Stimulated activated CD8-positive, alpha-beta memory T cell treated with anti-CD3 and anti-CD28 coated beads, Interleukin-2, amount 100 ng/mL, for 1 hour (primary cell): Measurements from ENCODE around the gene KLK3.

Experiments
- DNase-seq, 2 donors: peaks; one replicate each; pipeline ENCODE4 v3.0.0-alpha.2; 2020; ENCODE audit warnings: low read depth in 2 of 2

The KLK3 gene

DNA sequence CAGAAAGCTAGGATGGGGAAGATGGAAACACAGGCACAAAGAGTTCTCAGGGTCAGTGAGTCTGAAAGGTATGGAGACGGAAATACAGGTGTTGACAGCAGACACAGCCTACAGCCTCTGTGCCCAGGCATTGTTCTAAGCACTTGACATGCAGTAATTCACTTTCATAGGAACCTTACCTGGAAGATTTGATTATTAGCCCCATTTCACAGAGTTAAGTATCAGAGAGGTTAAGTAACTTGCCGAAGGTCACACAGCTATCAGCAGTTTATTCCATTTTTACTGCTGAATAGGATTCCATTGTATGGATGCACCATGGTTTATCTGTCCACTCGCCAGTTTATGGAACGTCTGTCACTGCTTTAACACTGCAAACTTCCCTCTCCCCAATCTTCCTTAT lies 43.3 kb downstream of the KLK3 start:
- DNase-seq, result no peak

DNA sequence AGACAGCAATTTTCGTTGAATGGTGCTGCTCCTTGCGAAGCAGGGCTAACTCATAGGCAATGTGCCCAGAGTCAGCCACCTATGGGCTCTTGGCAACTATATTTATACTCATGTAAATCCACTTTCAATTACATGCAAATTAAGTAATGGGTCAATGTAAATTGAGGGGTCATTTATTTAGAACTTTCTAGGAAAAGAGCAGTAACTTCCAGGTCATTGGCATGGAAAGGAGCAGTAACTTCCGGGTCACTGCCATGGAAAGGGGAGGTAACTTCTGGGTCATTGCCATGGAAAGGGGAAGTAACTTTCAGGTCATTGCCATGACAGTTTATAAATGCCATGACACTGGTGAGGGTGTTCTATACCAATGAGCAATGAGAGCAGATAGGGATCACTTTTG lies 44.9 kb downstream of the KLK3 start:
- no peak for DNase-seq

DNA sequence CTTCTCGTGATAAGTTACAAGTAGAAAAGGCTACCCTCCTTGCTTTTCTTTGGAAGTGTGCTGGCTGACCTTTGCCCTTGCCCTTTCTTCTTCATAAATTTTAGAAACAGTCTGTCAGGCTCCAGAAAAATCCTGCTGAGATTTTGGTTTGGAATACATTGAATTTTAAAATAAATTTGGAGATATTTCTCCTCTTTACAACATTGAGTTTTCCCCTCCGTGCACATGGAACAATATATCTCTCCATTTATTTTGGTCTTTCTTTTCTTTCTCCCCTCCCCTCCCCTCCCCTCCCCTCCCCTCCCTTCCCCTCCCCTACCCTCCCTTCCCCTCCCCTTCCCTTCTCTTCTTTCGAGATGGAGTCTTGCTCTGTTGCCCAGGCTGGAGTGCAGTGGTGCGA lies 47.9 kb downstream of the KLK3 start:
- DNase-seq, result no peak

DNA sequence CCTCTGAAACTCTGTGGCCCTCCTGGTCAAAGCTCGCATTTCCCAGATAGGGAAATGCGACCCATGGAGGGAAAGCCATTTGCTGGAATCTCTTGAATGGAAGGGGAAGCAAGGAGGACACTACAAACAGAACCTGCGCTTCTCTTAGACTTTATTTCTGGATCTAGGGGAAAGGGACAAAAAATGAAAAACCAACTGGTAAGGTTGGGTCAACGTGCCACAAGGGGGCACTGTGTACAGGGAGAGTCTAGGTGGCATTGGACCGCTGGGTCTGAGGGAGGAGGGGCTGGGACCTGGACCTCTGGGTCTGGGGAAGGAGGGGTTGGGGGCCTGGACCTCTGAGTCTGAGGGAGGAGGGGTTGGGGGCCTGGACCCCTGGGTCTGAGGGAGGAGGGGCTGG lies 51.5 kb downstream of the KLK3 start:
- peak in 1 of 2 donors; percentile 12 for DNase-seq

DNA sequence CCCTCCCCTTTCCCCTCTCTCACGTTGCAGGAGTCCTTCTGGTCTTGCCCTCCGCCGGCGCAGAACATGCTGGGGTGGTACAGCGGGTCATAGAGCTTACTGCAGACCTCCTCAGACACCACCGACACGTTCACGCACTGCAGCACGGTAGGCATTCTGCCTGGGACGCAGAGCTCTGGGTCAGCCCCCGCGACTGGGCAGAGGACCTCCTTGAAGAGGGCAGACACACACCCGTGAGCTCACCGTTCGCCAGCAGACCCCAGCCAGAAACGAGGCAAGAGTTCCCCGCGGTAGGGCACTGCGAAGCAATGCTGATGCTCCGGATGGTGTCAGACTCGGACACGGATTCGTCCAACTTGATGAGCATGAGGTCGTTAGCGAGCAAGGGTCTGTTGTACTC lies 53.6 kb downstream of the KLK3 start:
- no peak for DNase-seq

DNA sequence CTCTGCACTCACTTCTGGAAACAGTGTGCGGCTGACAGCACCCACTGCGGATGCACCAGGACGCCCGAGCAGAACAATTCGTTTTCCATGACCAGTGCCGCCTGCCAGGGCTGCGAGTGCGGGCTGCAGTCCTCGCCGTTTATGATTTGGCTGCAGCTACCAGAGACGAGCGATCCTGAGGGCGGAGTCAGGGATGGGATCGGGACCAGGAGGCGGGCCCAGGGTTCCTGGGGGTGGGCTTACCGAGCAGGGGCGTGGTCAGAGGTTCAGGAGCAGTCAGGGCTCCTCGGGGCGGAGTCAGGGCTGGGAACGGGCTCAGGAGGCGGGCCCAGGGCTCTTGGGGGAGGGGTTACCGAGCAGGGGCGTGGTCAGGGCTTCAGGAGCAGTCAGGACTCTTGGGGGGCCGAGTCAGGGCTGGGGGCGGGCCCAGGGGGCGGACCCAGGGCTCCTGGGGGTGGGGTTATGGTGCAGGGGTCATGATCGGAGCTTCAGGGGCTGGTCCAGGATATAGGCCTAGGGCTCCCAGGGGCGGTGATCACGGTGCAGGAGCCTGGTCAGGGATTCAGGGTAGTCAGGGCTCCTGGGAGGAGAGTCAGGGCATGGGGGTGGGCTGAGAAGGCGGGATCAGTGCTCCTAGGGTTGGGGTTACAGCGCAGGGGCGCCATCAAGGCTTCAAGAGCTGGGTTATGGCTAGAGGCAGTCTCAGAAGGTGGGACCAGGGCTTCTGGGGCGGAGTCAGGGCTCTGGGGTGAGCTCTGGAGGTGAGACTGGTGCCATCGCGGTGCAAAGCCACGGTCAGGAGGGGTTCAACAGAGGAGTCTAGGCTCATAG lies 54.7 kb downstream of the KLK3 start:
- DNase-seq, result no peak
